Colonic mucosa (tissue), 4 donors: Measurements from ENCODE around the gene GNA15. TPM values are rescaled to one million over a fixed set of nuclear protein-coding genes. Genes with fewer than 3 reads are reported as not detected.

Experiments
- DNase-seq: peaks from one replicate; pipeline ENCODE4 v3.0.0-alpha.2; 2020
- H3K27ac ChIP-seq: fragments of 200-600 bp; one replicate; pipeline ENCODE4 v1.8.0; 2021
- H3K27me3 ChIP-seq: fragments of 200-600 bp; one replicate; pipeline ENCODE4 v1.8.0; 2021
- H3K36me3 ChIP-seq: fragments of 200-600 bp; one replicate; pipeline ENCODE4 v1.8.0; 2021
- H3K4me1 ChIP-seq: fragments of 200-600 bp; one replicate; pipeline ENCODE4 v1.8.0; 2021; ENCODE audit warnings: mild to moderate bottlenecking
- H3K4me3 ChIP-seq: fragments of 200-600 bp; one replicate; pipeline ENCODE4 v1.8.0; 2021
- H3K9ac ChIP-seq, 2 donors: one replicate each; pipeline ENCODE4 v1.7.0; 2013; ENCODE audit warnings: control low read depth in 2 of 2, low read depth in 2 of 2, low read length in 2 of 2
- H3K9me3 ChIP-seq: fragments of 200-600 bp; one replicate; pipeline ENCODE4 v1.8.0; 2021
- CTCF ChIP-seq: fragments of 200-600 bp; IDR thresholded peaks from one replicate; pipeline ENCODE4 v1.8.0; 2022; ENCODE audit warnings: antibody characterized with exemption, mild to moderate bottlenecking
- intact Hi-C: fragments of 100-400 bp; cut with DNase I; formaldehyde crosslinking; loops from one replicate; pipeline ENCODE4 v1.14.1; 2022
- total RNA-seq, 2 donors: library from RNA; stranded (reverse); fragmentation: NEBNext Ultra II Directional in 1 of 2; extraction: Animal tissue kit (Norgen Biotek cat#: 25700) in 1 of 2; gene quantifications; one replicate each; pipeline ENCODE4 v1.2.1, GENCODE V29; 2021
- donor health status: healthy.
- donor health status: DM: no; HTN: no; CAD: no.
- donor health status: DM: no; HTN: no; CAD: no.

GNA15 gene
- total RNA-seq, 2 donors from 2014 or later, result 1.6 to 6.6 TPM

DNA sequence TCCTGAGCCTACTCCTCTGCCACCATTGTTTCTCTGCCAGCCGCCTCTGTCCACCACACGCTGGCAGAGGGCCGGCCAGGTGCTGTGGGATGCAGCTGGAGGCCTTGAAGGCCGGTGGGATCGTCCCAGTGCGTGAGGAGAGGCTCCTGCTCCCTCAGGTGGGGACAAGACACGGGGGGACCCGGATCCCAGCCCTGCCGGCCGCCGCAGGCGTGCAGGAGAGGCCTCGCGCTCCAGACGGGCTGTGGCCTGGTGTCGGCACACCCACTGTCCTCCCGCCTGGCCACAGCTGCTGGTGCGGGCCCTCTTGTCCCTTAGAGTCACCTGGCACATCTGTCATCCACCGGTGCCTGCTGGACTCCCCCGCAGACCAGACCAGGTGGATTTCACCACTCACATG, 18.1 kb upstream of the GNA15 start:
- intact Hi-C loops, result no loop called here
- peaks cover 4% of the 10 kb centered on the region for H3K36me3 ChIP-seq
- H3K27me3 ChIP-seq, result no peaks in the 10 kb centered on the region
- H3K4me1 ChIP-seq, result no peaks in the 10 kb centered on the region
- no peak overlapping the region for H3K27ac ChIP-seq
- no peak overlapping the region for H3K9ac ChIP-seq
- H3K9me3 ChIP-seq, result no peaks in the 10 kb centered on the region
- no peak overlapping the region for H3K4me3 ChIP-seq
- TF ChIP-seq CTCF, result no peak
- no peak for DNase-seq

DNA sequence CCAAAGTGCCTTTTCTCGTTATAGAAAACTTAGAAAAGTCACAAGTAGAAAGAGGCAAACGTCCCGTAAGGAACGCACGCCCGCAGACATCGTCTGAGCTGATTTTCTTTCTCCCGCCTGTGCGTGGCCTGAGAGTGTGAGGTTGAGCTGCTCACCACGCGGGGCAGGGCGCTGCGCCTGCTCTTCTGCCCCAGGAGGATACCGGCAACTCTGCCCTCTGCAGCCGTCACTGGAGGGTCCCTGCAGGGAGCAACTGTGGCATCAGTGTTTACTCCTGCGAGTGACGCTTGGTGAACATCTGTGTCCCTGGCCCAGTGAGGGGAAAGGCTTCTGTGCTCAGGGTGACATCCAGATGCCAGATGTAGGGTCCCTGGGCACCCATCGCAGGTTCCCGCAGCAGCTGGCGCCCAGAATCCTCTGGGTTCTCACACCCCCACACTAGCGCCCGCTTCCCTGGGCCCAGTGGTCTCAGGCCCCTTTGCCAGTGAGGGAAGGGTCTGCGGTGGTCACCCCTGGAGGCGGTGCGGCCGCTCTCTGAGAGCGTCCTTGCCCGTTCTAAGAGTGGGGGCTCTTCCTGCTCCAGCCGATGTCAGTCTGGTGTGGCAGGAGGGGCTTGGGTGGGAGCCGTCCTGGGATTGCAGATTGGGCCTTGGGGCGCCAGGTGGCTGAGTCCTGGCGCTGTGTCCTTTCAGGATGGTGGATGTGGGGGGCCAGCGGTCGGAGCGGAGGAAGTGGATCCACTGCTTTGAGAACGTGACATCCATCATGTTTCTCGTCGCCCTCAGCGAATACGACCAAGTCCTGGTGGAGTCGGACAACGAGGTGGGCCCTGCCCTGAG, 17.4 kb upstream of the GNA15 start:
- H3K9ac ChIP-seq, result no peak overlapping the region
- H3K4me1 ChIP-seq, result no peaks in the 10 kb centered on the region
- no peaks in the 10 kb centered on the region for H3K27me3 ChIP-seq
- no peaks in the 10 kb centered on the region for H3K9me3 ChIP-seq
- H3K4me3 ChIP-seq, result no peak overlapping the region
- H3K27ac ChIP-seq, result no peak overlapping the region
- intact Hi-C loops, result no loop called here
- DNase-seq, result no peak
- H3K36me3 ChIP-seq, result peaks cover 4% of the 10 kb centered on the region
- no peak for TF ChIP-seq CTCF

DNA sequence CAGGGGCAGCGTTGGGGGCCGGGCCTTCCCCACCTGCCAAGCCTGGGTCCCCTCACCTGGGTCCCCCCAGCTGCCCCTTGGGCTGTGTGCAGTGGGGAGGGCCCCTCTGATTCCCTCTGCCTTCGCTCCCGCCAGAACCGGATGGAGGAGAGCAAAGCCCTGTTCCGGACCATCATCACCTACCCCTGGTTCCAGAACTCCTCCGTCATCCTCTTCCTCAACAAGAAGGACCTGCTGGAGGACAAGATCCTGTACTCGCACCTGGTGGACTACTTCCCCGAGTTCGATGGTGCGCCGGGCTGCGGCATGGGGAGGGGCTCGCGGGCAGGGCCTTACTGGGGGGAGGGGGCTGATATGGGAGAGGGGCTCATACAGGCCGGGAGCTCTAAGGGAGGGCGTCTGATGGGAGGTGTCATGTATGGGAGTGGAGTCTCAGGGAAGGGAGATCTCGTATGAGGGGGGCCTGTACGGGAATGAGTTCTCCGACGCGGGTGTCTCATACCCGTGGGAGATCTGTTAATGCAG, 16.7 kb upstream of the GNA15 start:
- H3K4me3 ChIP-seq, result no peak overlapping the region

DNA sequence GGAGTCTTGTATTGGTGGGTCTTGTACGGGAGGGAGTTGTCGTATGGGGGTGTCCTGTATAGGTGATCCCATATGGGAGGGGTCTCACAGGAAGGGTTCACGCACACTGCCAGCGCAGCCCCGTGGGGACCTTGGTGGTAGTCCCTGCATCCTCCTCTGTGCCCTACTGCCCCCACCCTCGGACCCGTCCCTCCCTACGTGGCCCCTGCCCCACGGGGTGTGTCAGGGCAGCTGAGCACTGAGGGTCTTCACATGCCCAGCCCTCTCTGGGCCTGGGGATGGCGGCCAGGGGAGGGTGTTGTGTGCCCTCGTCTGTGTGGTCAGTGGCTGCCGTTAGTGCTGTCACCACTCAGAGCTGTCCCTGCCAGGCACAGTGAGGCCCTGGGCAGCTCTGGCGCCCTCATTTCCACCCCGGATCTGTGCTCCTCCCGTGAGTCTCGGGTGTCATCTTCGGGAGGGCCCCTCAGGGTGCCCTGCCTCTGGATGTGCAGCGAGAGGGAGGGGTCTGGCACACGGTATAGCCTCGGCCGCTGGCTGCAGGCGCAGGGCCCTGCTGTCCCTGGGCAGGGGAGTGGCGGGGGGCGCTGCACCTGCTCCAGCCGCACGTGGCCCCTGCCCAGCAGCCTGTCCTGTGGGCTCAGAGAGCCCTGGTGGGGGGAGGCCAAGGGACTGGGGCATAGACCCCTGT, 16.0 kb upstream of the GNA15 start:
- TF ChIP-seq CTCF, result no peak
- H3K4me3 ChIP-seq, result no peak overlapping the region
- intact Hi-C loops, result no loop called here
- H3K9ac ChIP-seq, result no peak overlapping the region
- no peaks in the 10 kb centered on the region for H3K4me1 ChIP-seq
- no peak overlapping the region for H3K27ac ChIP-seq
- peaks cover 4% of the 10 kb centered on the region for H3K36me3 ChIP-seq
- no peaks in the 10 kb centered on the region for H3K27me3 ChIP-seq
- DNase-seq, result no peak
- H3K9me3 ChIP-seq, result no peaks in the 10 kb centered on the region

More for the DNA sequence above, 16.7 kb upstream of the GNA15 start:
- no peaks in the 10 kb centered on the region for H3K4me1 ChIP-seq
- no peak for TF ChIP-seq CTCF
- no peak overlapping the region for H3K9ac ChIP-seq
- H3K36me3 ChIP-seq, result peaks cover 4% of the 10 kb centered on the region
- DNase-seq, result no peak
- no peaks in the 10 kb centered on the region for H3K27me3 ChIP-seq
- no peaks in the 10 kb centered on the region for H3K9me3 ChIP-seq
- intact Hi-C loops, result no loop called here
- no peak overlapping the region for H3K27ac ChIP-seq

GRCh38 chr19:3120611-3121276, 15.1 kb upstream of the GNA15 start:
- Histone ChIP-seq H3K9me3 (no peaks in the 10 kb centered on the region), H3K9ac (no peak overlapping the region), H3K27me3 (no peaks in the 10 kb centered on the region), H3K4me1 (no peaks in the 10 kb centered on the region), H3K36me3 (peaks cover 4% of the 10 kb centered on the region), H3K4me3 (no peak overlapping the region), H3K27ac (no peak overlapping the region)
- no peak for TF ChIP-seq CTCF
- intact Hi-C loops, result no loop called here
- DNase-seq, result no peak
